ENCODE results near the gene OAS3. TPM values are rescaled to one million over a fixed set of nuclear protein-coding genes. Genes with fewer than 3 reads are reported as not detected.

Gene OAS3
- total and polyA plus RNA-seq, 4 donors, result 3.8 to 9.5 (median 5.4) TPM

DNA sequence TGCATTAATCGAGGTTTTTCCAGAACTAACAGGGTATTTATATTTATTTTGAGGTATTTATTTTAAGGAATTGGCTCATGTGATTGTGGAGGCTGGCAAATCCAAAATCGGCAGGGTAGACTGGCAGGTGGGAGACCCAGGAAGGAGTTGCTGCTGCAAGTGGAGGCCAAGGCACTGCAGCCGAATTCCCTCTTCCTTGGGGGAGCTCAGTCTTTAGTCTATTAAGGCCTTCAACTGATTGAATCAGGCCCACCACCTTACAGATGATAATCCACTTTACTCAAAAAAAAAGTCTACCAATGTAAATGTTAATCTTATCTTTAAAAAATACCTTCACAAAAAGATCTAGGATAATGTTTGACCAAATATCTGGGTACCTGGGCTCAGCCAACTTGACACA is 38.9 kb downstream of the OAS3 start:
- WGBS, result 69% methylated on average over 3 of the region's 3 CpGs
- DNase-seq (ENCODE audit: low spot score), result no peak

GRCh38 chr12:112977641-112978040 is 39.4 kb downstream of the OAS3 start:
- Histone ChIP-seq H3K36me3 (ENCODE audit: control insufficient read depth in 4 of 4, insufficient read depth in 3 of 4, low read depth in 1 of 4, low read length in 3 of 4) (no peaks in the 10 kb centered on the region), H3K4me3 (ENCODE audit: low read depth in 1 of 3, low read length in 3 of 3) (peak overlapping the region; percentile 57 to 98 (median 85)), H3K27ac (ENCODE audit: low read depth in 1 of 2, low read length in 2 of 2) (peak overlapping the region; percentile 90 to 93), H3K9ac (ENCODE audit: low read depth in 1 of 2, low read length in 2 of 2) (peak overlapping the region; percentile 13 to 93), H3K27me3 (ENCODE audit: control insufficient read depth in 4 of 4, insufficient read depth in 4 of 4, low read length in 3 of 4) (no peaks in the 10 kb centered on the region), H3K4me1 (ENCODE audit: control insufficient read depth in 4 of 4, insufficient read depth in 4 of 4, low read length in 3 of 4) (peaks cover 0 to 15% (median 13%) of the 10 kb centered on the region in 4 donors), H3K9me3 (ENCODE audit: control insufficient read depth in 4 of 4, low read length in 3 of 4) (peaks cover 0 to 2% (median 0%) of the 10 kb centered on the region in 4 donors)
- TF ChIP-seq JUND (IDR thresholded peaks at IDR 0.05) (no peak), HNF4A (conservative IDR thresholded peaks at IDR 0.05) (no peak), YY1 (IDR thresholded peaks at IDR 0.05) (no peak), FOXA1 (IDR thresholded peaks at IDR 0.05) (no peak), FOXA2 (IDR thresholded peaks at IDR 0.05) (no peak), HNF4G (IDR thresholded peaks at IDR 0.05) (no peak), GABPA (IDR thresholded peaks at IDR 0.05 in 1 of 2, conservative IDR thresholded peaks at IDR 0.05 in 1 of 2) (no peak)
- TF ChIP-seq, protein P1, sequence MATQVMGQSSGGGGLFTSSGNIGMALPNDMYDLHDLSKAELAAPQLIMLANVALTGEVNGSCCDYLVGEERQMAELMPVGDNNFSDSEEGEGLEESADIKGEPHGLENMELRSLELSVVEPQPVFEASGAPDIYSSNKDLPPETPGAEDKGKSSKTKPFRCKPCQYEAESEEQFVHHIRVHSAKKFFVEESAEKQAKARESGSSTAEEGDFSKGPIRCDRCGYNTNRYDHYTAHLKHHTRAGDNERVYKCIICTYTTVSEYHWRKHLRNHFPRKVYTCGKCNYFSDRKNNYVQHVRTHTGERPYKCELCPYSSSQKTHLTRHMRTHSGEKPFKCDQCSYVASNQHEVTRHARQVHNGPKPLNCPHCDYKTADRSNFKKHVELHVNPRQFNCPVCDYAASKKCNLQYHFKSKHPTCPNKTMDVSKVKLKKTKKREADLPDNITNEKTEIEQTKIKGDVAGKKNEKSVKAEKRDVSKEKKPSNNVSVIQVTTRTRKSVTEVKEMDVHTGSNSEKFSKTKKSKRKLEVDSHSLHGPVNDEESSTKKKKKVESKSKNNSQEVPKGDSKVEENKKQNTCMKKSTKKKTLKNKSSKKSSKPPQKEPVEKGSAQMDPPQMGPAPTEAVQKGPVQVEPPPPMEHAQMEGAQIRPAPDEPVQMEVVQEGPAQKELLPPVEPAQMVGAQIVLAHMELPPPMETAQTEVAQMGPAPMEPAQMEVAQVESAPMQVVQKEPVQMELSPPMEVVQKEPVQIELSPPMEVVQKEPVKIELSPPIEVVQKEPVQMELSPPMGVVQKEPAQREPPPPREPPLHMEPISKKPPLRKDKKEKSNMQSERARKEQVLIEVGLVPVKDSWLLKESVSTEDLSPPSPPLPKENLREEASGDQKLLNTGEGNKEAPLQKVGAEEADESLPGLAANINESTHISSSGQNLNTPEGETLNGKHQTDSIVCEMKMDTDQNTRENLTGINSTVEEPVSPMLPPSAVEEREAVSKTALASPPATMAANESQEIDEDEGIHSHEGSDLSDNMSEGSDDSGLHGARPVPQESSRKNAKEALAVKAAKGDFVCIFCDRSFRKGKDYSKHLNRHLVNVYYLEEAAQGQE (IDR thresholded peaks at IDR 0.05), result no peak
- TF ChIP-seq, protein P2, sequence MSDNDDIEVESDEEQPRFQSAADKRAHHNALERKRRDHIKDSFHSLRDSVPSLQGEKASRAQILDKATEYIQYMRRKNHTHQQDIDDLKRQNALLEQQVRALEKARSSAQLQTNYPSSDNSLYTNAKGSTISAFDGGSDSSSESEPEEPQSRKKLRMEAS (IDR thresholded peaks at IDR 0.05), result no peak
- TF ChIP-seq, protein P3, sequence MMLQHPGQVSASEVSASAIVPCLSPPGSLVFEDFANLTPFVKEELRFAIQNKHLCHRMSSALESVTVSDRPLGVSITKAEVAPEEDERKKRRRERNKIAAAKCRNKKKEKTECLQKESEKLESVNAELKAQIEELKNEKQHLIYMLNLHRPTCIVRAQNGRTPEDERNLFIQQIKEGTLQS (IDR thresholded peaks at IDR 0.05), result no peak
- WGBS, result 73% methylated on average over 8 of the region's 8 CpGs
- DNase-seq (ENCODE audit: low spot score), result no peak

More for the DNA sequence above, 38.9 kb downstream of the OAS3 start:
- Histone ChIP-seq H3K4me1 (ENCODE audit: control insufficient read depth in 4 of 4, insufficient read depth in 4 of 4, low read length in 3 of 4) (peaks cover 0 to 15% (median 13%) of the 10 kb centered on the region in 4 donors), H3K9ac (ENCODE audit: low read depth in 1 of 2, low read length in 2 of 2) (no peak overlapping the region), H3K36me3 (ENCODE audit: control insufficient read depth in 4 of 4, insufficient read depth in 3 of 4, low read depth in 1 of 4, low read length in 3 of 4) (no peaks in the 10 kb centered on the region), H3K4me3 (ENCODE audit: low read depth in 1 of 3, low read length in 3 of 3) (no peak overlapping the region), H3K27me3 (ENCODE audit: control insufficient read depth in 4 of 4, insufficient read depth in 4 of 4, low read length in 3 of 4) (no peaks in the 10 kb centered on the region), H3K9me3 (ENCODE audit: control insufficient read depth in 4 of 4, low read length in 3 of 4) (peaks cover 0 to 2% (median 0%) of the 10 kb centered on the region in 4 donors), H3K27ac (ENCODE audit: low read depth in 1 of 2, low read length in 2 of 2) (no peak overlapping the region)
- no peak for TF ChIP-seq HNF4G (IDR thresholded peaks at IDR 0.05)
- TF ChIP-seq CTCF (IDR thresholded peaks at IDR 0.05; ENCODE audit: low read depth, low read length, missing input control), result no peak
- no peak for TF ChIP-seq FOXA2 (IDR thresholded peaks at IDR 0.05)
- TF ChIP-seq NR2F2 (IDR thresholded peaks at IDR 0.05), result no peak
- no peak for TF ChIP-seq HNF4A (conservative IDR thresholded peaks at IDR 0.05)
- TF ChIP-seq JUND (IDR thresholded peaks at IDR 0.05), result no peak
- TF ChIP-seq FOXA1 (IDR thresholded peaks at IDR 0.05), result no peak
- TF ChIP-seq, protein P3 (IDR thresholded peaks at IDR 0.05), result no peak
- TF ChIP-seq YY1 (IDR thresholded peaks at IDR 0.05), result no peak
- TF ChIP-seq GABPA (IDR thresholded peaks at IDR 0.05 in 1 of 2, conservative IDR thresholded peaks at IDR 0.05 in 1 of 2), result no peak
